Measurements from ENCODE around the gene PRMT1.
"Not testable (repeated sequence)": the region's sequence is repeated elsewhere in the genome, so short reads cannot be mapped to it uniquely, and the experiment has no call there.

Gene PRMT1

GRCh38 chr19:49677231-49677900, at the start of gene PRMT1:
TSS of gene PRMT1 (plus strand) at chr19:49677271. CDS start at chr19:49677281, 10 bp downstream.
- DNase-seq (ENCODE audit: low read depth), result no peak

- no peak for DNase-seq (ENCODE audit: low read depth)
Observed at GRCh38 chr19:49629659-49630058, 47.4 kb upstream of the PRMT1 start.

GRCh38 chr19:49631014-49631588, 46.0 kb upstream of the PRMT1 start:
- no peak for DNase-seq (ENCODE audit: low read depth)

GRCh38 chr19:49631610-49632192, 45.4 kb upstream of the PRMT1 start:
- DNase-seq (ENCODE audit: low read depth), result no peak

- DNase-seq (ENCODE audit: low read depth), result no peak
Observed at GRCh38 chr19:49632576-49632975, 44.5 kb upstream of the PRMT1 start.

GRCh38 chr19:49633273-49633672, 43.8 kb upstream of the PRMT1 start:
- not testable (repeated sequence) for DNase-seq (ENCODE audit: low read depth)

- no peak for DNase-seq (ENCODE audit: low read depth)
Observed at GRCh38 chr19:49635530-49636232, 41.4 kb upstream of the PRMT1 start.

GRCh38 chr19:49636233-49636932, 40.7 kb upstream of the PRMT1 start:
- DNase-seq (ENCODE audit: low read depth), result no peak

- peak; percentile 66 for DNase-seq (ENCODE audit: low read depth)
Observed at GRCh38 chr19:49637821-49638738, 39.0 kb upstream of the PRMT1 start.

- DNase-seq (ENCODE audit: low read depth), result no peak
Observed at GRCh38 chr19:49639401-49640112, 37.5 kb upstream of the PRMT1 start.

GRCh38 chr19:49640113-49640898, 36.8 kb upstream of the PRMT1 start, which contains the start of gene RRAS:
TSS of gene RRAS (minus strand) at chr19:49640143. CDS start at chr19:49640098, 45 bp downstream.
- peak; percentile 100 for DNase-seq (ENCODE audit: low read depth)

GRCh38 chr19:49641688-49642491, 35.2 kb upstream of the PRMT1 start, which contains the start of gene SCAF1:
TSS of gene SCAF1 (plus strand) at chr19:49642209. CDS start at chr19:49645027, 2,818 bp downstream.
- DNase-seq (ENCODE audit: low read depth), result peak; percentile 99

- DNase-seq (ENCODE audit: low read depth), result no peak
Observed at GRCh38 chr19:49642492-49643035, 34.5 kb upstream of the PRMT1 start.

- no peak for DNase-seq (ENCODE audit: low read depth)
Observed at GRCh38 chr19:49643466-49643865, 33.6 kb upstream of the PRMT1 start.

GRCh38 chr19:49645592-49645991, 31.5 kb upstream of the PRMT1 start:
- DNase-seq (ENCODE audit: low read depth), result no peak

- DNase-seq (ENCODE audit: low read depth), result no peak
Observed at GRCh38 chr19:49645995-49646394, 31.1 kb upstream of the PRMT1 start.

- no peak for DNase-seq (ENCODE audit: low read depth)
Observed at GRCh38 chr19:49646586-49646985, 30.5 kb upstream of the PRMT1 start.
